Kidney epithelial cell (primary cell): Measurements from ENCODE around the gene OBSCN. TPM values are rescaled to one million over a fixed set of nuclear protein-coding genes. Genes with fewer than 3 reads are reported as not detected.
"Not testable (repeated sequence)": the region's sequence is repeated elsewhere in the genome, so short reads cannot be mapped to it uniquely, and the experiment has no call there.

Experiments used
- DNase-seq: peaks from one replicate; pipeline ENCODE4 v3.0.0-alpha.2; 2010; ENCODE audit warnings: low read depth
- H3K27me3 ChIP-seq: 2 replicates; pipeline ENCODE4 v1.6.0; 2011; ENCODE audit warnings: low read length; ENCODE audit not compliant: control insufficient read depth, insufficient read depth
- H3K36me3 ChIP-seq: 2 replicates; pipeline ENCODE4 v1.5.1; 2011; ENCODE audit warnings: low read length; ENCODE audit not compliant: control insufficient read depth, insufficient read depth
- H3K4me3 ChIP-seq: 2 replicates; pipeline ENCODE4 v1.5.1; 2011; ENCODE audit warnings: low read depth, mild to moderate bottlenecking, control low read depth, low read length
- CTCF ChIP-seq: IDR thresholded peaks from 2 replicates; pipeline ENCODE4 v1.5.1; 2011; ENCODE audit warnings: mild to moderate bottlenecking, moderate library complexity, low read length, control low read depth, inconsistent platforms; ENCODE audit not compliant: insufficient read depth, poor library complexity, severe bottlenecking
- total RNA-seq: library from RNA; depleted of rRNA; stranded (reverse); fragments of >200 nt; gene quantifications from 2 replicates; pipeline ENCODE4 v1.2.3, GENCODE V29; 2015

Gene OBSCN
- total RNA-seq, 1 donor from 2014 or later = 13.5 TPM

- DNase-seq = no peak
- TF ChIP-seq CTCF = no peak
- no peak overlapping the region for H3K4me3 ChIP-seq
- no peaks in the 10 kb centered on the region for H3K27me3 ChIP-seq
- peaks cover 2% of the 10 kb centered on the region for H3K36me3 ChIP-seq
Observed at GRCh38 chr1:228219962-228220780, 12.3 kb downstream of the OBSCN start.

- not testable (repeated sequence) for DNase-seq, H3K36me3 ChIP-seq
Observed at GRCh38 chr1:228221097-228221496, 13.3 kb downstream of the OBSCN start.

GRCh38 chr1:228222548-228222947, 14.7 kb downstream of the OBSCN start:
- no peak for DNase-seq
- H3K4me3 ChIP-seq = no peak overlapping the region
- no peaks in the 10 kb centered on the region for H3K27me3 ChIP-seq
- peaks cover 2% of the 10 kb centered on the region for H3K36me3 ChIP-seq
- no peak for TF ChIP-seq CTCF

More at GRCh38 chr1:228221097-228221496, 13.3 kb downstream of the OBSCN start:
- not testable (repeated sequence) for H3K27me3 ChIP-seq, H3K4me3 ChIP-seq

GRCh38 chr1:228224198-228225164, 16.6 kb downstream of the OBSCN start:
- Histone ChIP-seq H3K4me3 (no peak overlapping the region), H3K36me3 (no peaks in the 10 kb centered on the region), H3K27me3 (no peaks in the 10 kb centered on the region)
- DNase-seq = no peak
- TF ChIP-seq CTCF = no peak

GRCh38 chr1:228225165-228225710, 17.4 kb downstream of the OBSCN start:
- TF ChIP-seq CTCF = no peak
- DNase-seq = no peak
- no peaks in the 10 kb centered on the region for H3K27me3 ChIP-seq
- H3K36me3 ChIP-seq = no peaks in the 10 kb centered on the region
- H3K4me3 ChIP-seq = no peak overlapping the region

GRCh38 chr1:228225740-228226139, 17.9 kb downstream of the OBSCN start:
- DNase-seq = no peak
- Histone ChIP-seq H3K36me3 (no peaks in the 10 kb centered on the region), H3K27me3 (no peaks in the 10 kb centered on the region), H3K4me3 (no peak overlapping the region)
- no peak for TF ChIP-seq CTCF
